H1 (cell line): ENCODE results near the gene KIF26B. TPM values are rescaled to one million over a fixed set of nuclear protein-coding genes. Genes with fewer than 3 reads are reported as not detected.

Source experiments
- CTCF ChIA-PET: fragments of 300-600 bp; sonication (Branson Sonifier 250); formaldehyde crosslinking; loops from one replicate; lab custom pipeline; 2021; ENCODE audit not compliant: partially characterized antibody; lab: Charles Lee
- POLR2A ChIA-PET: fragments of 300-600 bp; sonication (Branson Sonifier 250); formaldehyde crosslinking; loops from one replicate; lab custom pipeline; 2021; ENCODE audit warnings: inconsistent platforms; ENCODE audit not compliant: partially characterized antibody; lab: Charles Lee
- DNase-seq, 2 experiments: peaks; one replicate each; pipeline versions ENCODE4 v3.0.0 to v3.0.0-alpha.2; 2010 to 2022; ENCODE audit warnings: low spot score in 2 of 2, low read depth in 1 of 2, mixed read lengths in 1 of 2
- FAIRE-seq: peaks from 2 replicates; lab custom pipeline; 2011; peaks lifted over from hg19 to GRCh38; lab: Jason Lieb, UNC
- H2AFZ ChIP-seq: 2 replicates; pipeline ENCODE4 v1.8.1; 2012; ENCODE audit warnings: low read length, inconsistent platforms
- H2AK5ac ChIP-seq: 2 replicates; pipeline ENCODE4 v1.6.1; 2013; ENCODE audit warnings: low read depth, low read length
- H2BK120ac ChIP-seq: replicated peaks from 2 replicates; pipeline ENCODE3; 2013; ENCODE audit warnings: low read depth, low read length, inconsistent platforms
- H2BK12ac ChIP-seq: 2 replicates; pipeline ENCODE4 v1.6.1; 2013; ENCODE audit warnings: low read depth, low read length
- H2BK15ac ChIP-seq: 2 replicates; pipeline ENCODE4 v1.6.1; 2013; ENCODE audit warnings: low read length
- H2BK20ac ChIP-seq: 2 replicates; pipeline ENCODE4 v1.6.1; 2013; ENCODE audit warnings: low read length
- H2BK5ac ChIP-seq: 2 replicates; pipeline ENCODE4 v1.6.1; 2013; ENCODE audit warnings: low read depth, low read length
- H3K14ac ChIP-seq: 2 replicates; pipeline ENCODE4 v1.6.1; 2013; ENCODE audit warnings: inconsistent platforms; ENCODE audit not compliant: insufficient read length
- H3K18ac ChIP-seq: 2 replicates; pipeline ENCODE4 v1.6.1; 2013; ENCODE audit warnings: low read length; ENCODE audit errors: extremely low read depth
- H3K23ac ChIP-seq: 2 replicates; pipeline ENCODE4 v1.6.1; 2013; ENCODE audit warnings: inconsistent platforms; ENCODE audit not compliant: insufficient read length
- H3K23me2 ChIP-seq: 2 replicates; pipeline ENCODE4 v1.6.1; 2013; ENCODE audit warnings: low read depth, low read length
- H3K27ac ChIP-seq: 2 replicates; pipeline ENCODE4 v1.6.1; 2011; ENCODE audit warnings: low read depth, low read length, inconsistent platforms
- H3K27me3 ChIP-seq, 4 experiments: replicated peaks in 1 of 4; 1 replicate in 1 of 4; 2 replicates in 3 of 4; pipeline versions ENCODE4 v1.6.1 to v1.8.1; 2011 to 2013; ENCODE audit warnings: low read length in 3 of 4, mild to moderate bottlenecking in 3 of 4, inconsistent platforms in 2 of 4, mixed read lengths in 2 of 4, moderate library complexity in 1 of 4; ENCODE audit not compliant: control insufficient read depth in 3 of 4, insufficient read depth in 3 of 4; ENCODE audit errors: extremely low read depth in 1 of 4
- H3K36me3 ChIP-seq, 4 experiments: 2 replicates each; pipeline versions ENCODE4 v1.6.1 to v1.8.1; 2011 to 2013; ENCODE audit warnings: mild to moderate bottlenecking in 4 of 4, low read length in 3 of 4, moderate library complexity in 2 of 4, control low read depth in 1 of 4, inconsistent platforms in 1 of 4; ENCODE audit not compliant: insufficient read depth in 4 of 4, control insufficient read depth in 2 of 4
- H3K4ac ChIP-seq: replicated peaks from 2 replicates; pipeline ENCODE3; 2013; ENCODE audit warnings: low read length, low read depth, mixed read lengths, inconsistent platforms; ENCODE audit not compliant: insufficient read length
- H3K4me1 ChIP-seq, 4 experiments: replicated peaks in 1 of 4; 1 replicate in 1 of 4; 2 replicates in 3 of 4; pipeline versions ENCODE4 v1.6.1 to v1.8.1; 2011 to 2013; ENCODE audit warnings: low read length in 3 of 4, inconsistent platforms in 2 of 4, mixed read lengths in 1 of 4; ENCODE audit not compliant: insufficient read depth in 4 of 4, control insufficient read depth in 3 of 4
- H3K4me2 ChIP-seq, 2 experiments: 2 replicates each; pipeline versions ENCODE4 v1.6.1 to v1.8.1; 2011 to 2013; ENCODE audit warnings: low read depth in 2 of 2, low read length in 2 of 2, control low read depth in 1 of 2, inconsistent platforms in 1 of 2, mild to moderate bottlenecking in 1 of 2; ENCODE audit not compliant: insufficient read depth in 1 of 2
- H3K4me3 ChIP-seq, 4 experiments: fragments of 200-600, 300-600 bp in 1 of 4; sonication (generic), shearing (Covaris generic), sonication (Bioruptor Twin) in 1 of 4; 2 replicates each; pipeline versions ENCODE4 v1.5.1 to v1.8.1; 2011 to 2016; ENCODE audit warnings: low read length in 4 of 4, low read depth in 3 of 4, control low read depth in 2 of 4, inconsistent platforms in 2 of 4, mild to moderate bottlenecking in 2 of 4, mixed read lengths in 1 of 4, moderate library complexity in 1 of 4; ENCODE audit not compliant: insufficient read depth in 2 of 4; ENCODE audit errors: extremely low read depth in 1 of 4
- H3K56ac ChIP-seq: replicated peaks from 2 replicates; pipeline ENCODE3; 2013; ENCODE audit warnings: low read depth, mild to moderate bottlenecking, mixed read lengths, low read length, inconsistent platforms; ENCODE audit not compliant: insufficient read length
- H3K79me1 ChIP-seq: 2 replicates; pipeline ENCODE4 v1.6.1; 2013; ENCODE audit warnings: low read depth, low read length, control low read depth
- H3K79me2 ChIP-seq, 2 experiments: 2 replicates each; pipeline versions ENCODE4 v1.6.1 to v1.8.1; 2012 to 2013; ENCODE audit warnings: low read length in 2 of 2, mild to moderate bottlenecking in 2 of 2, inconsistent platforms in 1 of 2; ENCODE audit not compliant: insufficient read depth in 2 of 2, control insufficient read depth in 1 of 2
- H3K9ac ChIP-seq, 4 experiments: replicated peaks in 1 of 4; 1 replicate in 1 of 4; 2 replicates in 3 of 4; pipeline versions ENCODE4 v1.6.1 to v1.8.1; 2011 to 2013; ENCODE audit warnings: low read depth in 3 of 4, low read length in 3 of 4, control low read depth in 2 of 4, mild to moderate bottlenecking in 2 of 4, moderate library complexity in 2 of 4, inconsistent platforms in 1 of 4; ENCODE audit errors: extremely low read depth in 1 of 4
- H3K9me3 ChIP-seq, 2 experiments: 2 replicates each; pipeline versions ENCODE4 v1.6.1 to v1.8.1; 2012 to 2013; ENCODE audit warnings: mild to moderate bottlenecking in 2 of 2, moderate library complexity in 2 of 2, control low read depth in 1 of 2, inconsistent platforms in 1 of 2, low read depth in 1 of 2, low read length in 1 of 2, mixed read lengths in 1 of 2; ENCODE audit not compliant: insufficient read depth in 2 of 2
- H4K20me1 ChIP-seq, 2 experiments: replicated peaks in 1 of 2; 2 replicates each; pipeline versions ENCODE3 to v1.8.1; 2011 to 2013; ENCODE audit warnings: inconsistent platforms in 2 of 2, low read length in 2 of 2, mild to moderate bottlenecking in 1 of 2; ENCODE audit not compliant: insufficient read depth in 2 of 2, control insufficient read depth in 1 of 2
- H4K5ac ChIP-seq: 2 replicates; pipeline ENCODE4 v1.6.1; 2013; ENCODE audit warnings: low read length, low read depth, mixed read lengths, inconsistent platforms; ENCODE audit not compliant: insufficient read length
- H4K8ac ChIP-seq: 2 replicates; pipeline ENCODE4 v1.8.0; 2013; ENCODE audit warnings: mild to moderate bottlenecking, moderate library complexity, low read length, inconsistent platforms; ENCODE audit not compliant: insufficient read depth; ENCODE audit errors: extremely low read depth
- H4K91ac ChIP-seq: replicated peaks from 2 replicates; pipeline ENCODE3; 2013; ENCODE audit warnings: low read length, mixed read lengths, inconsistent platforms; ENCODE audit not compliant: insufficient read length
- CHD2 ChIP-seq: IDR thresholded peaks from 2 replicates; pipeline ENCODE4 v1.6.1; 2012; ENCODE audit warnings: low read length, improper control_type of control experiment
- E2F6 ChIP-seq: IDR thresholded peaks from 2 replicates; pipeline ENCODE4 v1.6.1; 2012; ENCODE audit warnings: inconsistent platforms
- GTF2F1 ChIP-seq: IDR thresholded peaks from 2 replicates; pipeline ENCODE4 v1.6.1; 2012; ENCODE audit warnings: low read depth, low read length, improper control_type of control experiment, borderline replicate concordance
- HDAC6 ChIP-seq: IDR thresholded peaks from one replicate; pipeline ENCODE4 v1.7.1; 2012; ENCODE audit warnings: low read depth, mild to moderate bottlenecking, inconsistent platforms, low read length, moderate library complexity
- KDM5A ChIP-seq: fragments of 200-600 bp; IDR thresholded peaks from 2 replicates; pipeline ENCODE4 v1.7.1; 2012; ENCODE audit warnings: mild to moderate bottlenecking, low read length, inconsistent platforms, mixed read lengths
- SP1 ChIP-seq: IDR thresholded peaks from 2 replicates; pipeline ENCODE4 v1.6.1; 2011; ENCODE audit warnings: low read depth, low read length
- TBP ChIP-seq: IDR thresholded peaks from 2 replicates; pipeline ENCODE4 v1.6.1; 2011; ENCODE audit warnings: low read depth, low read length, improper control_type of control experiment
- YY1 ChIP-seq: IDR thresholded peaks from 2 replicates; pipeline ENCODE4 v1.6.1; 2011; ENCODE audit warnings: low read depth, mild to moderate bottlenecking, low read length
- WGBS, 2 experiments: shearing (Covaris generic) in 1 of 2; methylation state at CpG; one replicate each; pipeline versions ENCODE4 v1.1.6 to v1.1.7; 2013 to 2015; ENCODE audit warnings: low lambda C conversion rate in 2 of 2, mixed read lengths in 2 of 2, inconsistent platforms in 1 of 2, low coverage in 1 of 2, missing lambda C conversion rate in 1 of 2; ENCODE audit not compliant: insufficient replicate concordance in 2 of 2, insufficient coverage in 1 of 2, insufficient read length in 1 of 2; ENCODE audit errors: extremely low coverage in 1 of 2, missing lambda C conversion rate in 1 of 2; 5-methylcytosine and 5-hydroxymethylcytosine counted together
- polyA plus RNA-seq, 7 experiments: library from polyadenylated mRNA; depleted of rRNA in 3 of 7; stranded (reverse) in 5 of 7; unstranded in 2 of 7; fragments of >200 nt in 5 of 7; fragments of 200-250 nt in 2 of 7; gene quantifications; 1 replicate in 5 of 7; 2 replicates in 1 of 7; 4 replicates in 1 of 7; pipeline versions ENCODE4 v1.2.1 to v1.2.3, GENCODE V29; 2011 to 2013; ENCODE audit warnings: missing spikeins in 2 of 7, mixed read lengths in 2 of 7
- total RNA-seq: library from RNA; stranded (reverse); fragmentation: NEBNext Ultra II Directional; extraction: Animal tissue kit (Norgen Biotek cat#: 25700); gene quantifications from 2 replicates; pipeline ENCODE4 v1.2.1, GENCODE V29; 2021

Gene KIF26B
- total and polyA plus RNA-seq, 2 of the 8 experiments (the other 6 are each of a cell fraction or from before 2014, with no cell fraction given) = 0.06 to 0.28 TPM

- no peak overlapping the region for H3K27ac ChIP-seq
- H3K23me2 ChIP-seq = no peaks in the 10 kb centered on the region
- H3K18ac ChIP-seq = no peak overlapping the region
- no peak overlapping the region for H3K9ac ChIP-seq
- no peak for TF ChIP-seq YY1
- no peak for TF ChIP-seq TBP
- TF ChIP-seq KDM5A = no peak
- no peak for TF ChIP-seq GTF2F1
- no peak for TF ChIP-seq E2F6
- TF ChIP-seq SP1 = no peak
- TF ChIP-seq HDAC6 = no peak
- TF ChIP-seq CHD2 = no peak
- no peak overlapping the region for H3K4ac ChIP-seq
- H3K14ac ChIP-seq = no peak overlapping the region
- no peak overlapping the region for H2BK15ac ChIP-seq
- H2AK5ac ChIP-seq = no peak overlapping the region
- DNase-seq (no peak), FAIRE-seq (no peak)
- no peaks in the 10 kb centered on the region for H3K36me3 ChIP-seq
- no peak overlapping the region for H2BK12ac ChIP-seq
- H3K27me3 ChIP-seq = 0 out of 7 replicates have a peak, but pooled peaks cover 0 to 2% (median 0%) of the 10 kb centered on the region in 4 experiments
- CTCF ChIA-PET = interaction anchor here (0.9 to 2.4 kb wide), 4 partner anchors 8 to 220 kb away, joined by 3 to 8 read pairs (median 6); no protein-coding TSS in a partner anchor
- no peaks in the 10 kb centered on the region for H3K79me1 ChIP-seq
- H3K9me3 ChIP-seq = peaks cover 9 to 11% of the 10 kb centered on the region in 2 experiments; a peak in 3 of 4 replicates
- H4K91ac ChIP-seq = no peak overlapping the region
- H3K23ac ChIP-seq = no peak overlapping the region
- no peak overlapping the region for H2BK20ac ChIP-seq
- no peak overlapping the region for H4K5ac ChIP-seq
- no peak overlapping the region for H2BK120ac ChIP-seq
- H3K4me1 ChIP-seq = peaks cover 0 to 2% (median 1%) of the 10 kb centered on the region in 4 experiments; a peak in 2 of 7 replicates
- no peak overlapping the region for H2AFZ ChIP-seq
- no peaks in the 10 kb centered on the region for H3K79me2 ChIP-seq
- H3K4me2 ChIP-seq = no peak overlapping the region
- no peak overlapping the region for H2BK5ac ChIP-seq
- H4K20me1 ChIP-seq = no peaks in the 10 kb centered on the region
- 82% methylated on average over 4 of the region's 4 CpGs; no CpG with 5 or more reads in 1 of the 2 experiments for WGBS, 2 experiments
- H3K56ac ChIP-seq = no peak overlapping the region
- H4K8ac ChIP-seq = no peak overlapping the region
- no peak overlapping the region for H3K4me3 ChIP-seq
- POLR2A ChIA-PET = no interaction called here
These were observed 218.3 kb downstream of the KIF26B start for GRCh38 chr1:245373131-245373530.
